Endothelial cell of umbilical vein (primary cell): ENCODE data around the gene PARN.

Experiments used
- MYC ChIP-seq: IDR thresholded peaks from one replicate; pipeline ENCODE4 v1.6.1; 2011; ENCODE audit warnings: mild to moderate bottlenecking, low read depth, low read length
- POLR2A ChIP-seq: IDR thresholded peaks from 2 replicates; pipeline ENCODE4 v1.6.1; 2012; ENCODE audit warnings: low read depth, mild to moderate bottlenecking, control low read depth, low read length
- POLR2AphosphoS5 ChIP-seq: IDR thresholded peaks from 2 replicates; pipeline ENCODE4 v1.6.1; 2012; ENCODE audit warnings: low read depth, mild to moderate bottlenecking, control low read depth, low read length, moderate library complexity; ENCODE audit not compliant: insufficient read depth
- TF ChIP-seq, protein P1 (sequence below), 2 donors: IDR thresholded peaks; 1 replicate in 1 of 2; 2 replicates in 1 of 2; pipeline ENCODE4 v1.5.1; 2011; ENCODE audit warnings: low read length in 2 of 2, mild to moderate bottlenecking in 2 of 2, moderate library complexity in 2 of 2, control low read depth in 1 of 2, inconsistent platforms in 1 of 2, low read depth in 1 of 2; ENCODE audit not compliant: insufficient read depth in 1 of 2; ENCODE audit errors: extremely low read depth in 1 of 2

DNA sequence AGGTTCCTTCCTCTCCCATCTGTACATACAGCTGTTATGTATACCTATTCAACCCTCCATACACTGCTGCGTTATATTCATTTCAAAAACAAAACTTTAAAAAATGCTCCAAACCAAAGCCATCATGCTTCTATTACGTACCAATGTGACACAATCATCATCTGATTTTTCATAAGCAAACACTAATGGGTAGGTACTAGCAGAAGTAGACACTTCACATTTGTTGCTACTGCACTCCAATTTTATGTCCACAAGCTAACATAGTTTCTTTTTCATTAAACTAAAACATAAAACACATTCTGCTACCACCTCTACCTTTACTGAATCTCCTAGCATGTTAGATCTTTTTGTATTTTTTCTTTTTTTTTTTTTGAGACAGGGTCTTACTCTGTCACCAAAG, 57.5 kb downstream of the PARN start:
- TF ChIP-seq MYC: no peak
- TF ChIP-seq, protein P1, sequence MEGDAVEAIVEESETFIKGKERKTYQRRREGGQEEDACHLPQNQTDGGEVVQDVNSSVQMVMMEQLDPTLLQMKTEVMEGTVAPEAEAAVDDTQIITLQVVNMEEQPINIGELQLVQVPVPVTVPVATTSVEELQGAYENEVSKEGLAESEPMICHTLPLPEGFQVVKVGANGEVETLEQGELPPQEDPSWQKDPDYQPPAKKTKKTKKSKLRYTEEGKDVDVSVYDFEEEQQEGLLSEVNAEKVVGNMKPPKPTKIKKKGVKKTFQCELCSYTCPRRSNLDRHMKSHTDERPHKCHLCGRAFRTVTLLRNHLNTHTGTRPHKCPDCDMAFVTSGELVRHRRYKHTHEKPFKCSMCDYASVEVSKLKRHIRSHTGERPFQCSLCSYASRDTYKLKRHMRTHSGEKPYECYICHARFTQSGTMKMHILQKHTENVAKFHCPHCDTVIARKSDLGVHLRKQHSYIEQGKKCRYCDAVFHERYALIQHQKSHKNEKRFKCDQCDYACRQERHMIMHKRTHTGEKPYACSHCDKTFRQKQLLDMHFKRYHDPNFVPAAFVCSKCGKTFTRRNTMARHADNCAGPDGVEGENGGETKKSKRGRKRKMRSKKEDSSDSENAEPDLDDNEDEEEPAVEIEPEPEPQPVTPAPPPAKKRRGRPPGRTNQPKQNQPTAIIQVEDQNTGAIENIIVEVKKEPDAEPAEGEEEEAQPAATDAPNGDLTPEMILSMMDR (IDR thresholded peaks at IDR 0.05; ENCODE audit: extremely low read depth in 1 of 2, insufficient read depth in 1 of 2, low read depth in 1 of 2, low read length in 2 of 2): no peak
- no peak for TF ChIP-seq POLR2AphosphoS5
- no peak for TF ChIP-seq POLR2A
